Activated T-helper 9 cell treated with anti-CD3 and anti-CD28 coated beads, Interleukin-2, amount 50 U/mL, for 16 hours (primary cell): ENCODE data around the gene CTRB1.
"Not testable (repeated sequence)": the region's sequence is repeated elsewhere in the genome, so short reads cannot be mapped to it uniquely, and the experiment has no call there.

Experiments
- DNase-seq: peaks from one replicate; pipeline ENCODE4 v3.0.0-alpha.2; 2020; ENCODE audit warnings: low read depth

Gene CTRB1

GRCh38 chr16:75254359-75254837, 35.6 kb downstream of the CTRB1 start:
- DNase-seq = no peak

GRCh38 chr16:75256059-75256571, 37.3 kb downstream of the CTRB1 start:
- DNase-seq = no peak

- DNase-seq = no peak
Observed at GRCh38 chr16:75256696-75257343, 38.0 kb downstream of the CTRB1 start.

- DNase-seq = no peak
Observed at GRCh38 chr16:75257886-75258806, 39.4 kb downstream of the CTRB1 start.

- no peak for DNase-seq
Observed at GRCh38 chr16:75258807-75259141, 40.0 kb downstream of the CTRB1 start.

GRCh38 chr16:75260851-75261589, 42.2 kb downstream of the CTRB1 start:
- no peak for DNase-seq

GRCh38 chr16:75261590-75262078, 42.8 kb downstream of the CTRB1 start:
- no peak for DNase-seq

GRCh38 chr16:75262104-75262799, 43.5 kb downstream of the CTRB1 start:
- no peak for DNase-seq

GRCh38 chr16:75262800-75263127, 44.0 kb downstream of the CTRB1 start:
- no peak for DNase-seq

GRCh38 chr16:75263291-75263962, 44.6 kb downstream of the CTRB1 start:
- no peak for DNase-seq

- no peak for DNase-seq
Observed at GRCh38 chr16:75263963-75264445, 45.2 kb downstream of the CTRB1 start.

GRCh38 chr16:75264457-75264998, 45.7 kb downstream of the CTRB1 start:
- no peak for DNase-seq

- DNase-seq = no peak
Observed at GRCh38 chr16:75264999-75265910, 46.5 kb downstream of the CTRB1 start.

- DNase-seq = no peak
Observed at GRCh38 chr16:75265911-75266701, 47.3 kb downstream of the CTRB1 start.

- DNase-seq = no peak
Observed at GRCh38 chr16:75266738-75267630, 48.2 kb downstream of the CTRB1 start.

GRCh38 chr16:75267631-75268264, 49.0 kb downstream of the CTRB1 start:
- no peak for DNase-seq

GRCh38 chr16:75269358-75269757, 50.6 kb downstream of the CTRB1 start:
- DNase-seq = not testable (repeated sequence)
